A549 treated with CpdA at 1 μM for 4 hours (cell line): Measurements from ENCODE around the gene PKIB. TPM values are rescaled to one million over a fixed set of nuclear protein-coding genes. Genes with fewer than 3 reads are reported as not detected.

Source experiments
- total RNA-seq: library from RNA; stranded (reverse); fragments of 200-300 nt; extraction: Qiagen RNA extraction; gene quantifications from 5 replicates; pipeline ENCODE4 v1.2.3, GENCODE V29; 2022; ENCODE audit warnings: low read depth

Gene PKIB, protein sequence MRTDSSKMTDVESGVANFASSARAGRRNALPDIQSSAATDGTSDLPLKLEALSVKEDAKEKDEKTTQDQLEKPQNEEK
- 0.36 to 1.4 TPM (median 0.66 TPM) in 5 replicates for total RNA-seq

DNA sequence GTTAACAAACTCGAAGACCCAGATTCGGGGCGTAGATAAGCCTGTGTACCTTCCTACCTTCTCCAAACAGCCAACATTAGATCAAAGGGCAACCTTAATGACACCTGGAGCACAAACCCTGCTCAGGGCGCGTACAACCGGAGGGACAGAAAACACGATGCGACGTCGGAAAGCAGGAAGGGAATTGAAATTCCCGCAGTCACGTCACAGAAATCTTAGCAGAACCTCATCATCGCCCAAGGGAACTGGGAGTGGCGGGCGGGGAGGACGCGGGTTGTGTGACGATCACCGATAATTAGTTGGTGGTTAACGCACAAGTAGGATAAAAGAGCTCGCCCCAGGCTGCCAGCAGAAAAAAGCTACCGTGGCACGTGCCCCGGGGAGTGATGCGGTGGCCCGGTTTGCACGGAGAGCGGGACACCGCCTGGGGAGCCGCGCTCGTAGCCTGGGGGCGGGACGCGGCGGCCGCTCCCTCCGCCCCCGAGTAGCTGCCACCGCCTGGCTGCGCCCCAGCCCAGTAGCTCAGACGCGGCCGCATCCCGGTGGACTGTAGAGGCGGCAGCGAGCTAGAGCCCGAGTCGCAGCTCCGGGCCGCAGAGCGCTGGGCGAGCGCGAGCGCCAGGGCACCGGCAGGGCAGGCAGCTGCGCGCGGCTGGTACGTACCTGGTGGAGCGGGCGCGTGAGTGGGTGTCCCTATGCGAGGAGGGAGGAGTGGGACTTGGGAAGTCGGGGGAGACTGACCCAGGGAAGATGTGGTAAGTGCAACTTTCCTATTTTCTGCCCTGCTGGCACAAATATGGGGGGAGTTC, at the start of gene PKIB:
TSS of gene PKIB (plus strand) at position 525 of the 809 bp plus-strand sequence. CDS start 107,390 bp downstream, outside the sequence.

Other genes with a start within 250 kb of the PKIB start
- 6.0 to 13.2 TPM (median 7.1 TPM) in 5 replicates for gene HSF2, start 210.8 kb upstream of the PKIB start, total RNA-seq
- 71.4 to 92.6 TPM (median 76.3 TPM) in 5 replicates for gene SERINC1, start 138.6 kb upstream of the PKIB start, total RNA-seq
- gene FABP7, start 169.3 kb downstream of the PKIB start, total RNA-seq: not detected in 5 replicates
- gene SMPDL3A, start 178.9 kb downstream of the PKIB start, total RNA-seq: 2.2 to 2.8 TPM (median 2.5 TPM) in 5 replicates